ENCODE measurements around the gene ECHS1. TPM values are rescaled to one million over a fixed set of nuclear protein-coding genes. Genes with fewer than 3 reads are reported as not detected.
A peak's percentile ranks its signal among the peaks of the same experiment; 100 is the strongest.

ECHS1 gene
- total and polyA plus RNA-seq, 12 donors: 74.4 to 280 (median 138) TPM

- 13 to 35% (median 23%) methylated on average over 11 to 51 of the region's 51 CpGs for WGBS, 4 donors
Measured at GRCh38 chr10:133334503-133335245, 38.5 kb downstream of the ECHS1 start.

GRCh38 chr10:133332936-133333699 lies 40.0 kb downstream of the ECHS1 start:
- H3K4me3 ChIP-seq: no peak overlapping the region
- H3K36me3 ChIP-seq (replicated peaks in 1 of 2): no peaks in the 10 kb centered on the region
- peaks cover 9 to 19% of the 10 kb centered on the region in 2 donors for H3K4me1 ChIP-seq (replicated peaks in 1 of 2)
- no peak for DNase-seq
- TF ChIP-seq CTCF (IDR thresholded peaks at IDR 0.05): no peak
- no peak for TF ChIP-seq POLR2A (IDR thresholded peaks at IDR 0.05)
- H3K9me3 ChIP-seq (replicated peaks in 1 of 3): no peaks in the 10 kb centered on the region
- H3K27me3 ChIP-seq: peaks cover 30% of the 10 kb centered on the region
- no peak overlapping the region for H3K27ac ChIP-seq
- intact Hi-C loops (cut with DNase I): no loop called here
- WGBS, 4 donors: 77 to 81% (median 79%) methylated on average over 27 to 30 of the region's 30 CpGs

More at GRCh38 chr10:133334503-133335245, 38.5 kb downstream of the ECHS1 start:
- peak overlapping the region in 1 of 5 donors; percentile 62 for H3K27ac ChIP-seq
- H3K36me3 ChIP-seq (replicated peaks in 1 of 2): no peaks in the 10 kb centered on the region
- peak in 1 of 7 donors; percentile 68 for DNase-seq
- intact Hi-C loops (cut with DNase I): no loop called here
- peaks cover 22% of the 10 kb centered on the region for H3K27me3 ChIP-seq
- TF ChIP-seq CTCF (IDR thresholded peaks at IDR 0.05) (no peak), POLR2A (IDR thresholded peaks at IDR 0.05) (no peak)
- peak overlapping the region in 1 of 4 donors; percentile 54 for H3K4me3 ChIP-seq
- peaks cover 9 to 15% of the 10 kb centered on the region in 2 donors for H3K4me1 ChIP-seq (replicated peaks in 1 of 2)
- H3K9me3 ChIP-seq (replicated peaks in 1 of 3): no peaks in the 10 kb centered on the region

GRCh38 chr10:133329491-133330202 lies 43.5 kb downstream of the ECHS1 start:
- Histone ChIP-seq H3K4me1 (replicated peaks in 1 of 2) (peaks cover 0 to 21% of the 10 kb centered on the region in 2 donors), H3K27me3 (peaks cover 42% of the 10 kb centered on the region), H3K36me3 (replicated peaks in 1 of 2) (no peaks in the 10 kb centered on the region), H3K4me3 (peak overlapping the region in 1 of 4 donors; percentile 23), H3K9me3 (replicated peaks in 1 of 3) (no peaks in the 10 kb centered on the region), H3K27ac (no peak overlapping the region)
- DNase-seq: peak; percentile 74 to 92 (median 86)
- 7 to 9% (median 9%) methylated on average over 24 to 37 of the region's 37 CpGs for WGBS, 4 donors
- intact Hi-C loops (cut with DNase I): no loop called here
- TF ChIP-seq CTCF (IDR thresholded peaks at IDR 0.05) (peak; percentile 72 to 97 (median 84)), POLR2A (IDR thresholded peaks at IDR 0.05) (no peak)
